DND-41 (cell line): ENCODE results near the gene NTM.

Experiments
- ATAC-seq: fragments of 200-7000 bp; cut with Tn5 transposase; 3 replicates; pipeline ENCODE4 v1.9.1; 2021; ENCODE audit warnings: low read depth; ENCODE audit not compliant: insufficient read depth
- DNase-seq: peaks from one replicate; pipeline ENCODE4 v3.0.0-alpha.2; 2020
- H2AFZ ChIP-seq: 2 replicates; pipeline ENCODE4 v1.6.0; 2012; ENCODE audit warnings: low read depth, low read length
- H3K27ac ChIP-seq: 2 replicates; pipeline ENCODE4 v1.5.1; 2012; ENCODE audit warnings: low read length, inconsistent platforms
- H3K27me3 ChIP-seq: fragments of 200-600 bp; sonication (generic); 2 replicates; pipeline ENCODE4 v1.6.0; 2012; ENCODE audit warnings: low read length, mild to moderate bottlenecking, inconsistent platforms; ENCODE audit not compliant: insufficient read depth, poor library complexity
- H3K36me3 ChIP-seq: 2 replicates; pipeline ENCODE4 v1.5.1; 2012; ENCODE audit warnings: low read length, inconsistent platforms; ENCODE audit not compliant: insufficient read depth
- H3K4me1 ChIP-seq: 2 replicates; pipeline ENCODE4 v1.5.1; 2012; ENCODE audit warnings: mild to moderate bottlenecking, low read length; ENCODE audit not compliant: insufficient read depth
- H3K4me2 ChIP-seq: 2 replicates; pipeline ENCODE4 v1.6.0; 2012; ENCODE audit warnings: mild to moderate bottlenecking, moderate library complexity, low read length, inconsistent platforms; ENCODE audit not compliant: insufficient read depth
- H3K4me3 ChIP-seq, 2 experiments: fragments of 200-600 bp in 1 of 2; shearing (Covaris generic) in 1 of 2; 2 replicates each; pipeline ENCODE4 v1.5.1; 2012 to 2016; ENCODE audit warnings: inconsistent platforms in 2 of 2, low read length in 2 of 2, mild to moderate bottlenecking in 2 of 2, low read depth in 1 of 2, moderate library complexity in 1 of 2
- H3K79me2 ChIP-seq: 2 replicates; pipeline ENCODE4 v1.6.0; 2012; ENCODE audit warnings: low read length, inconsistent platforms; ENCODE audit not compliant: insufficient read depth
- H3K9ac ChIP-seq: 2 replicates; pipeline ENCODE4 v1.6.0; 2012; ENCODE audit warnings: low read depth, mild to moderate bottlenecking, inconsistent platforms, low read length, moderate library complexity
- H3K9me3 ChIP-seq: 2 replicates; pipeline ENCODE4 v1.5.1; 2012; ENCODE audit warnings: low read length, moderate library complexity, mild to moderate bottlenecking, inconsistent platforms; ENCODE audit not compliant: insufficient read depth, severe bottlenecking
- H4K20me1 ChIP-seq: 2 replicates; pipeline ENCODE4 v1.6.0; 2012; ENCODE audit warnings: low read length; ENCODE audit not compliant: insufficient read depth
- EZH2 ChIP-seq: IDR thresholded peaks from 3 replicates; pipeline ENCODE4 v1.6.1; 2012; ENCODE audit warnings: borderline replicate concordance, low read depth, mild to moderate bottlenecking, moderate library complexity, low read length, inconsistent platforms; ENCODE audit not compliant: severe bottlenecking
- TF ChIP-seq, protein P1 (sequence below): IDR thresholded peaks from 2 replicates; pipeline ENCODE4 v1.5.1; 2012; ENCODE audit warnings: borderline replicate concordance, low read length, moderate library complexity, mild to moderate bottlenecking; ENCODE audit not compliant: poor library complexity, severe bottlenecking; ENCODE audit errors: extremely low read depth

Gene NTM

DNA sequence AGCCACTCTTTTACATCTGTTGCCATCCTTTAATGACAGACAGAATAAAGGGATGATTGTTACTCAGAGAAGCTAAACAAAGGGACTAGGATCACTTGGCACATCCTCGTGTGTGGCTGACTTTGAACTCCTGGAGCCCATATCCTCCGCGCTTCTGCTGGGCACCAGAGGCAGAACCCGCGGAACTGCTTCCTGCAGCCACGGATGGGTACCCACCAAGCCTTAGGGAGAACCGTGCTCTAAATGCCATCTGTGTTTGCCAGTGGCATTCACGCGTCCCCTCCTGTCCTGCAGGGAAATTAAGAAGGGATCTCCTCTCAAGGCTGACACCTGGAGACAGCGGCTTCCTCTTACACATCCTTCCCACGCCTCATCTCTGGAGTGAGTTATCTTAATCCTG, 294.4 kb downstream of the NTM start:
- Histone ChIP-seq H4K20me1 (no peaks in the 10 kb centered on the region), H3K9ac (no peak overlapping the region), H3K4me1 (peaks cover 18% of the 10 kb centered on the region), H3K4me3 (no peak overlapping the region), H3K79me2 (no peaks in the 10 kb centered on the region), H3K36me3 (no peaks in the 10 kb centered on the region), H3K9me3 (no peaks in the 10 kb centered on the region), H3K27ac (no peak overlapping the region), H3K27me3 (no peaks in the 10 kb centered on the region), H2AFZ (no peak overlapping the region), H3K4me2 (no peak overlapping the region)
- no peak for ATAC-seq
- TF ChIP-seq, protein P1, sequence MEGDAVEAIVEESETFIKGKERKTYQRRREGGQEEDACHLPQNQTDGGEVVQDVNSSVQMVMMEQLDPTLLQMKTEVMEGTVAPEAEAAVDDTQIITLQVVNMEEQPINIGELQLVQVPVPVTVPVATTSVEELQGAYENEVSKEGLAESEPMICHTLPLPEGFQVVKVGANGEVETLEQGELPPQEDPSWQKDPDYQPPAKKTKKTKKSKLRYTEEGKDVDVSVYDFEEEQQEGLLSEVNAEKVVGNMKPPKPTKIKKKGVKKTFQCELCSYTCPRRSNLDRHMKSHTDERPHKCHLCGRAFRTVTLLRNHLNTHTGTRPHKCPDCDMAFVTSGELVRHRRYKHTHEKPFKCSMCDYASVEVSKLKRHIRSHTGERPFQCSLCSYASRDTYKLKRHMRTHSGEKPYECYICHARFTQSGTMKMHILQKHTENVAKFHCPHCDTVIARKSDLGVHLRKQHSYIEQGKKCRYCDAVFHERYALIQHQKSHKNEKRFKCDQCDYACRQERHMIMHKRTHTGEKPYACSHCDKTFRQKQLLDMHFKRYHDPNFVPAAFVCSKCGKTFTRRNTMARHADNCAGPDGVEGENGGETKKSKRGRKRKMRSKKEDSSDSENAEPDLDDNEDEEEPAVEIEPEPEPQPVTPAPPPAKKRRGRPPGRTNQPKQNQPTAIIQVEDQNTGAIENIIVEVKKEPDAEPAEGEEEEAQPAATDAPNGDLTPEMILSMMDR, result no peak
- no peak for TF ChIP-seq EZH2
- DNase-seq, result no peak

DNA sequence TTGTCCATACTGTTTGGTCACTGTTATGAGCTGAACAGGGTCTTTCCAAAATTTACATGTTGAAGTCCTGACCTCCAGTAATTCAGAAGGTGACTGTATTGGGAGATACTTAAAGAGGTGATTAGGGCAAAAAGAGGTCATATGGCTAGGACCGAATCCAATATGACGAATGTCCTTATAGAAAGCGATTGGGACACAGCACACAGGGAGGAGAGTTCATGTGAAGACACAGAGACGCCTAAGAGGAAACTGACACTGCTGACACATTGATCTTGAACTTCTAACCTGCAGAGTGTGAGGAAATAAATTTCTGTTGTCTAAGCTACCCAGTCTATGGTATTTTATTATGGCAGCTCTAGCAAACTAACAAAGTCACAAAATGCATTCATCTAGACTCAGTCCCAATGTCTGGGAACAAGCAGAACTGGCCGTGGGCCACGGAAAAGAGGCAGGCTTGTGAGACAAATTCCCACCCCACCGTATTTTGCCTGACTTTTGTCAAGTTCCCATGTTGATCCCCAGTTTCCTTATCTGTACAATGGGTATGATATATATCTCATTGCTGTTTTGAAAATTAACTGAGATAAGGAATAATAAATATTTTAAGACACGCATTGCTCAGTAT, 295.0 kb downstream of the NTM start:
- Histone ChIP-seq H2AFZ (no peak overlapping the region), H3K9me3 (no peaks in the 10 kb centered on the region), H4K20me1 (no peaks in the 10 kb centered on the region), H3K9ac (no peak overlapping the region), H3K4me2 (no peak overlapping the region), H3K27me3 (no peaks in the 10 kb centered on the region), H3K79me2 (no peaks in the 10 kb centered on the region), H3K36me3 (no peaks in the 10 kb centered on the region), H3K4me3 (no peak overlapping the region), H3K27ac (no peak overlapping the region), H3K4me1 (peaks cover 18% of the 10 kb centered on the region)
- TF ChIP-seq EZH2, result no peak
- TF ChIP-seq, protein P1, result no peak
- ATAC-seq (no peak), DNase-seq (no peak)

DNA sequence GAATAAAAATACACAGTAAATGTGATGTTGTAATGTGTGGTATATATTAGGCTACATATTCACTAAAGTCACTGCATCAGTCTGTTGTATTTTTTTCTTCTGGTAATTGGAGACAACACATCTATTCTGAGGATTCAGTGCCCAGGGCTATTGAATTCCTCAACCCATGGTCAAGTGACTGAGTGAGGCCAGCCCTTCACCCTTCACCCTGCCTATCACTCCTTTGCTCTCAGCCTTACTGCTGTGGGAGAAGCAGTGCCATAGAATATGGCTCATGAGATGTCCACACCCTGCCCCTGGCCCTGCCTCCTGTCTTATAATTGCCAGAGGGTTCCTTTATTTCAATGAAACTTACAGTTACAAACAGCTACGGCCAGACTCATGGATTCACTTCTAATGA, 295.6 kb downstream of the NTM start:
- H3K9me3 ChIP-seq, result no peaks in the 10 kb centered on the region
- TF ChIP-seq, protein P1, result no peak
- no peak for TF ChIP-seq EZH2
- H3K4me2 ChIP-seq, result no peak overlapping the region
- no peak overlapping the region for H3K4me3 ChIP-seq
- no peak for DNase-seq
- no peak overlapping the region for H3K27ac ChIP-seq
- no peaks in the 10 kb centered on the region for H4K20me1 ChIP-seq
- H3K36me3 ChIP-seq, result no peaks in the 10 kb centered on the region
- no peak overlapping the region for H2AFZ ChIP-seq
- no peaks in the 10 kb centered on the region for H3K27me3 ChIP-seq
- no peak overlapping the region for H3K9ac ChIP-seq
- ATAC-seq, result no peak
- H3K4me1 ChIP-seq, result peaks cover 18% of the 10 kb centered on the region
- no peaks in the 10 kb centered on the region for H3K79me2 ChIP-seq

DNA sequence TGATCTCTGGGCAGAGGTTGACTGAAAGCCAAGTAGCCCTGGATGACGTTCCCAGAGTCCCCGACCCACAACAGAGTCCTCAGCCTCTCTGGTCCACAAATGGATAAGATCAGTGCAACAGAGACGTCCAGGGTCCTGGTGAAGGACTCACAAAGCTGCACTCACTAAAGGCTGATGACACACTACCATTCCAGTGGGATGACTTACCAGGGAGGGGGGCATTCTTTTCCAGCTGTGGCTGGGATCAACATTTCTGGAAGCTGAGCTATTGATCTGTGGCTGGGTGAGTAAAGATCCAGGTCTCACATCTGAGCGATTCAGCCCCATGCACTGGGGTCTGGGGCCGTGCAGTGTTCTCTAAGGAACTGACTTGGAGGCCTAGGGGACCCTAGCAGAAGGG, 296.2 kb downstream of the NTM start:
- no peak for TF ChIP-seq EZH2
- TF ChIP-seq, protein P1, result no peak
- Histone ChIP-seq H3K9me3 (no peaks in the 10 kb centered on the region), H3K27me3 (no peaks in the 10 kb centered on the region), H3K4me1 (peaks cover 18% of the 10 kb centered on the region), H3K36me3 (no peaks in the 10 kb centered on the region), H2AFZ (no peak overlapping the region), H3K27ac (no peak overlapping the region), H3K9ac (no peak overlapping the region), H3K4me3 (no peak overlapping the region), H3K4me2 (no peak overlapping the region), H3K79me2 (no peaks in the 10 kb centered on the region), H4K20me1 (no peaks in the 10 kb centered on the region)
- no peak for ATAC-seq
- no peak for DNase-seq
